ENCODE results near the gene CLEC7A.

The CLEC7A gene

DNA sequence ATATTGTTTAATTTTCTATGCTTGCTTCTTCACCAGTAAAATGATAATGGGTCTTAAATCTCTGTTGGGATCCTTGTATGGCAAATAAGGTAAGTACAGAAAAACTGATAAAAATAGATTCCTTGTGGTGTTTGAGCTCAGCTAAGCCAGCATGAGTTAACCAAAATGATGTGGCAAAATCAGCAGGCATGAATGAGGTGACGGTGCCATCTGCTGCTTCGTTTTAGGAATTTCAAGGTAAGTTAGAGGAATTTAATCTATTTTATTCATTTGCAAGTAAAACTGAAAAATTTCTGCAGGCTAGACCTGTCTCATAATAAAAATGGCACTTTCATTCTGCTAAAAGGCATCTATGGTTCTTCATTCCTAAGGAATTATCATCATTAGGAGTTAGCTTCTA, 10.0 kb upstream of the CLEC7A start:
- DNase-seq (ENCODE audit: low read depth in 2 of 2) = no peak

DNA sequence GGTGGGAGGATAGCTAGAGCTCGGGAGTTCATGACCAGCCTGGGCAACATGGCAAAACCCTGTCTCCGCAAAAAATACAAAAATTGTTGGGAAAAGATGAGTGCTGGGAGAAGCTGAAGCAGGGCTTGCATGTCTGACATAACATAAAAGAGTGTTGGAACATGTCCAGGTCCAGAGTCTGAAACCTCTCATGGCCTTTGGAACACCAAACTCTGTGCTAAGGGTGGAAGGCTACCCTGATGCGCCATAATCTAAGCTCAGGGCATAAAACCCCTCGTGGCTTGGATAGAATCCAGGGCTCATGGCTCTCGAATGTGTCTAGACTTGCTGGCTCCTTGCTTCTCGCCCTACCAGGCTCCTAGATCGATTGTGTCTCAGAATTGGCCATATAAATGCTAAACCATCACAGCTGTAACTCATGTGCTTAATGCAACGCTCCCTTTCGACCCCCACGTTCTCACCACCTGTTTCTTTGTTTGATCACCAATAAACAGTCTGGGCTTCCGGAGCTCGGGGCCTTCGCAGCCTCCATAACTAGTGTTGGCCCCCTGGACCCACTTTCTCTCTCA, 6.7 kb upstream of the CLEC7A start:
- no peak for DNase-seq (ENCODE audit: low read depth in 2 of 2)

DNA sequence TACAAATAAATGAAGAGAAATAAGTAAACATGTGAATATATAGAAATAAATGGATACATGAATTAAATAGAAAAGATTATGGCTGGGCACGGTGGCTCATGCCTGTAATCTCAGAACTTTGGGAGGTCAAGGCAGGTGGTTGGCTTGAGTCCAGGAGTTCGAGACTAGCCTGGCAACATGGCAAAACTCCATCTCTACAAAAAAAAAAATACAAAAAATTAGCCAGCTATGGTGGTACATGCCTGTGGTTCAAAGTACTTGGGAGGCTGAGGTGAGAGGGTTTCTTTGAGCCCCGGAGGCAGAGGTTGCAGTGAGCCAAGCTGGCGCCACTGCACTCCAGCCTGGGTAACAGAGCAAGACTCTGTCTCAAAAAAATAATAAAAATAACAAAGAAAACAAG, 5.1 kb upstream of the CLEC7A start:
- DNase-seq (ENCODE audit: low read depth in 2 of 2) = no peak

- no peak for DNase-seq (ENCODE audit: low read depth in 2 of 2)
These were observed 2.9 kb upstream of the CLEC7A start for GRCh38 chr12:10132850-10133370.

- no peak for DNase-seq (ENCODE audit: low read depth in 2 of 2)
These were observed 1.2 kb upstream of the CLEC7A start for GRCh38 chr12:10131111-10131690.

DNA sequence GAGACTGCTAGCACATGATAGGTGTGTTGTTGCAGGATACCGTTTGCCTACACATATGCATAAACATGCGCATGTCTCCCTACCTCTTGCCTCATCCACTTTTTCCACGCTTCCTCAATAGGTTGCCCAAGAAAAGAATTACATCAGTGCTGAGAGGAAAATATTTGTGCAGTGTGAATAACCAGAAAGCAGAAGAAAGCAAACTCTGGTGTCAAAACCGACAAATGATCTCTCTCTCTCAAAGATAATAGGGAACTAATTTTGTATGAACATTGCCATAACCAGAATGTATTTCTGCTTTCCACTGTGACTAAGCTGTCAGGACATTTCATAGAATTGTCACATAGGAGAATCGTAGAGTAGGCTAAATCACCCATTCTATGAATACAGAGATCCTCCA, 1.3 kb downstream of the CLEC7A start:
- DNase-seq (ENCODE audit: low read depth in 2 of 2) = no peak

DNA sequence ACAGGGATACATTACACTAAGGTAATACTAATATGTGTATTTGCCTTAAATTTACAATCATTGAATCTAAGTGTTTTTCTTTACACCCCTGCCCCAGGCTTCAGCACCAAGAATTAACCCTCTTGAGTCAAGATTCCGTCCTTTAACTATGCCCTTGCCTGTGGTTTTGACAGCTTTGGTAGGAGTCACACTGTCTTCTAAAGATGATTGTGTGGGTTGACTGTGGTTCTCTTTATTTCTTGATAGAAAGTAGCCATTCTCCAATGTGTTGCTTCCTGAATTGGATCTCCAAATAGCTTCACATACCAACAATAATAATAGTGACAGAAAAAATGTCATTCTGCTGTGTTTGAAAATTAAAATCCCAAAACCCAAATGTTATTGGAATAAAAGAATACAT, 3.6 kb downstream of the CLEC7A start:
- no peak for DNase-seq (ENCODE audit: low read depth in 2 of 2)

DNA sequence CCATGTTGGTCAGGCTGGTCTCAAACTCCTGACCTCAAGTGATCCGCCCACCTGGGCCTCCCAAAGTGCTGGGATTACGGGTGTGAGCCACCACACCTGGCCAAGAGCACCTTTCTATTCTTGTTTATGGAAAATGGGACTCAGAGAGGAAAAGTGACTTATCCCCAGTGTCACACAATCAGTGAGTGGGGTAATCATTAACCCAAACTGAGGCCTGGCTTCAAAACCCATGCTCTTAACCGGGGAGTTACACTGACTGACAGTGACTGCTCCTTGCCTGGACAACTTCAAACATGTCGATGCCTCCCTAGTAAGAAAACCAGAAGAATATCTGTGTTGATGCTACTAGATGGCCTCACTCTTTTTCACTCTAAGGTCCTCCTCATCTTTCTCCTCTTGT, 7.3 kb downstream of the CLEC7A start:
- no peak for DNase-seq (ENCODE audit: low read depth in 2 of 2)

- DNase-seq (ENCODE audit: low read depth in 2 of 2) = no peak
These were observed 8.7 kb downstream of the CLEC7A start for GRCh38 chr12:10121278-10121677.

- no peak for DNase-seq (ENCODE audit: low read depth in 2 of 2)
These were observed 10.9 kb downstream of the CLEC7A start for GRCh38 chr12:10119066-10119465.

- no peak for DNase-seq (ENCODE audit: low read depth in 2 of 2)
These were observed 14.1 kb downstream of the CLEC7A start for GRCh38 chr12:10115890-10116289.

DNA sequence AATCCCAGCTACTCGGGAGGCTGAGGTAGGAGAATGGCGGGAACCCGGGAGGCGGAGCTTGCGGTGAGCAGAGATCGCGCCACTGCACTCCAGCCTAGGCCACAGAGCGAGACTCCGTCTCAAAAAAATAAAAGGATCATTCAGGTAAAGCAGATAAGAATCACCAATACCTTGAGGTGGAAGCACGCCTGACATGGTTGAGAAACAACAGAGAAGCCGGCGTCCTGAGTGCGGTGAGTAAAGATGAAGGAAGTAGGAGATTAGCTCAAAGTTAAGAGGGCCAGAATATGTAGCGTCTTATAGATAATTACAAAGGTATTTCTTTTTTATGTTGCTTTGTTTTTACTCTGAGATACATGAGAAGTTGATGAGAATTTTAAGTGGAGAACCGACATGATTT, 14.7 kb downstream of the CLEC7A start:
- DNase-seq (ENCODE audit: low read depth in 2 of 2) = no peak

GRCh38 chr12:10113920-10114319, 16.1 kb downstream of the CLEC7A start:
- DNase-seq (ENCODE audit: low read depth in 2 of 2) = no peak

- no peak for DNase-seq (ENCODE audit: low read depth in 2 of 2)
These were observed 16.9 kb downstream of the CLEC7A start for GRCh38 chr12:10113075-10113474.

DNA sequence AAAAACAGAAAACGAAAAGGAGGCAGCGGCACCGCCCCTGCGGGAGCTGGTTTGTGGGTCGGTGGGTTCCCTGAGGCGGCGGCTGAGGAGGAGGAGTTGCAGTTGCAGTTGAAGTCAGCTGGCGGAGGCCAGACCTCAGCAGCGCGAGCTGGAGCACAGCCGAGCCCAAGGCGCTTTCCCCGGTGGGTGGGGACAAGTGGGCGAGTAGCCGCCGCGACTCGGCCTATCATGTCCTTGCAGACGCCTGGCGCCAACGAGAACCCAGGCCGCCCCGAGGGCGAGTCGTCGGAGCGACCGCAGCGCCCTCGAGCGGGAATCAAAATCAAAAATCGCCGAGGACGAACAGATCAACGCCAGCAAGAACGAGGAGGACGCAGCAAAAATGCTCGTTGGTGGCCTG, 18.5 kb downstream of the CLEC7A start:
- no peak for DNase-seq (ENCODE audit: low read depth in 2 of 2)

GRCh38 chr12:10110256-10110844, 19.6 kb downstream of the CLEC7A start:
- no peak for DNase-seq (ENCODE audit: low read depth in 2 of 2)

DNA sequence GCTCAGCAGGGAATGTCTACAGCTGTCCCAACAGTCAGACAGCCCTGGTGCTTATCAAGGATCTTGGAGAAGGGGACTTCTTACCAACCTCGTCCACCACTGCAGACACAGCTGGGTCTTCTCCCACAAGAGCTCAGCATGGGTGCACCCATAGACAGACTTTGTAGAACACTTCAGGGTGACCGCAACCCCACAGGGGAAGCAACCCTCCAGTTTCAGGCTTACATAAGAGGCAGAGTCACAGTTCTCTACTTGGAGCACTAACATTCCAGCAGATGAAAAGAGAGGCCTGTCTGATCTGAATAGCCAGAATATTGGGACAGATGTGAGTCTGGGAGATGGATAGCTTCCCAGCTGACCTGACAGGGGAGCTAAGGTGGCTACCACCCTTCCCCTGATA, 27.7 kb downstream of the CLEC7A start:
- DNase-seq (ENCODE audit: low read depth in 2 of 2) = no peak

GRCh38 chr12:10101648-10102220, 28.3 kb downstream of the CLEC7A start:
- DNase-seq (ENCODE audit: low read depth in 2 of 2) = no peak

- no peak for DNase-seq (ENCODE audit: low read depth in 2 of 2)
These were observed 28.9 kb downstream of the CLEC7A start for GRCh38 chr12:10101042-10101579.

- no peak for DNase-seq (ENCODE audit: low read depth in 2 of 2)
These were observed 31.2 kb downstream of the CLEC7A start, which contains the start of gene CLEC1A for GRCh38 chr12:10098791-10099190. CLEC1A (minus strand) TSS chr12:10098985; CDS start chr12:10098922, 63 bp downstream.

DNA sequence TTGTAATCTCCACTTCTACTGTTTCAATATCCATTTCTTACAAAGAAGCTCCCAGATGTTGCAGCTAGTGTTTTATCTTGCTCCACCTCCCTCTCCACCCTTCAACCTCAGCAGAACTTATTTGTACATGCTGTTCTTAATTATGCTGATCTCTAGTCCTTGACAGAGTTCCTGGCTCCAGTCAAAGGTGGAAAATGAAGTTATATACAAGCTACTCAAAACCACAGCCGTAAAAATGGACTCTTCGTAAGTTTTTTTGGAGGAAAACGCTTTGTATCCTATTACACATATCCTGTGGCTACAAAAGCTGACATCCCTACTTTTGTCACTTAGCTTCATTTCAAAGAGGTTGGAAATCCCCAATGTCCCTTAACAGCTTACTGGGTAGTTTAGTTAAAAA, 32.5 kb downstream of the CLEC7A start:
- no peak for DNase-seq (ENCODE audit: low read depth in 2 of 2)

GRCh38 chr12:10095971-10096370, 34.0 kb downstream of the CLEC7A start:
- no peak for DNase-seq (ENCODE audit: low read depth in 2 of 2)
